ENCODE data around the gene PTGR3. TPM values are rescaled to one million over a fixed set of nuclear protein-coding genes. Genes with fewer than 3 reads are reported as not detected.
A peak's percentile ranks its signal among the peaks of the same experiment; 100 is the strongest.

PTGR3 gene
- total and polyA plus RNA-seq, 2 of the 8 experiments (the other 6 are each of a cell fraction or from before 2014, with no cell fraction given), result 2.0 to 3.6 TPM

DNA sequence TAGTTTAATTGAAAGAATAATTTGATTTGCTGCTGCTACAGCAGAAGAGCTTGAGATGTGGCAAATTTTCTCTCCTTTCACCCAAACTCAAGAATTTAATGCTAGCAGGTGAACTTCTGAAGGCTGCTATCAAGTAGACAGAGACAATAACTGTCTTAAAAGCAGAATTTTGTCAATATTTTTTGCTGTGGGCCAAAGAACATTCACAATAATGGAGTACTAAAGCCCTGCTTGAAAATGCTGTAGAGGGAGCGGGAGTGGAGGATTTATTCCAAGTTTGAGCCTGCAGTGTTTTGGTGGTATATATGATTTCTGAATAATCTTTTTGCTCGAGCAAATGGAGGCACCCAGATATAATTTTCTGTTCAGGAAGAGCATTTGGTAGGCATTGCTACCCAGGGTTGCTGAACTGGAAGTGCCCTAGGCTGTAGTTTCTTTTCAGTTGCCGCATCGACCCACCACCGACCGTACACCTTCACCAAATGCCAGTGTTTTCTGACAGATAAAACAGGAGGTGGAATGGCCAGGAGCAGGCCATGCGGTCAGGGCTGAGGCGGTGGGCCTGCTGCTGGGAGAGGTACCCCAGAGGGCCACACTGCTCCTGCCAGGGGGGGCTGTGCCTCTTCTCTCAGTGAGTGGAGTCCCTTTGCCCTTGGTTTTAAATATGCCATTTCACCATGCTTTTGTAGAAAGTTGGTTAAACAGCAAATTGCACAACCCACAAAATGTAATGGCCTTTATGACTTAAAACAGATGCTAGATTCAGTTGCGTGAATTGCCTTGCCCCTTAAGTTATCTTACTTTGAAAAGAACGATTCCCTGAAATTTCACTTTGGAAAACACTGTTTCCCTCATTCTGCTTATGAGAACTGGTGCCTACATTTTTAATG is 38.0 kb upstream of the PTGR3 start:
- Histone ChIP-seq H3K56ac (replicated peaks; ENCODE audit: insufficient read length, low read depth, low read length) (no peak overlapping the region), H3K36me3 (ENCODE audit: control insufficient read depth in 2 of 4, insufficient read depth in 4 of 4, low read length in 3 of 4) (no peaks in the 10 kb centered on the region)
- TF ChIP-seq SIX5 (IDR thresholded peaks at IDR 0.05; ENCODE audit: low read depth, low read length) (no peak), SP2 (IDR thresholded peaks at IDR 0.05; ENCODE audit: low read length) (no peak)

More for the DNA sequence above, 38.0 kb upstream of the PTGR3 start:
- H2BK20ac ChIP-seq (ENCODE audit: low read length), result no peak overlapping the region
- no peaks in the 10 kb centered on the region; a peak in 1 of 7 replicates for H3K4me1 ChIP-seq (replicated peaks in 1 of 4; ENCODE audit: control insufficient read depth in 3 of 4, insufficient read depth in 4 of 4, low read length in 3 of 4)
- H3K23me2 ChIP-seq (ENCODE audit: low read depth, low read length), result no peaks in the 10 kb centered on the region
- H4K8ac ChIP-seq (ENCODE audit: extremely low read depth, insufficient read depth, low read length), result peak overlapping the region; percentile 11; the same call in 1 of the 2 replicates
- no peaks in the 10 kb centered on the region for H3K27me3 ChIP-seq (replicated peaks in 1 of 4; ENCODE audit: control insufficient read depth in 3 of 4, extremely low read depth in 1 of 4, insufficient read depth in 3 of 4, low read length in 3 of 4)
- no peaks in the 10 kb centered on the region for H4K20me1 ChIP-seq (replicated peaks in 1 of 2; ENCODE audit: control insufficient read depth in 1 of 2, insufficient read depth in 2 of 2, low read length in 2 of 2)
- no peak overlapping the region for H2AFZ ChIP-seq (ENCODE audit: low read length)
- no peak overlapping the region for H3K9ac ChIP-seq (replicated peaks in 1 of 4; ENCODE audit: extremely low read depth in 1 of 4, low read depth in 3 of 4, low read length in 3 of 4)
- H2BK5ac ChIP-seq (ENCODE audit: low read depth, low read length), result no peak overlapping the region
- H2BK15ac ChIP-seq (ENCODE audit: low read length), result no peak overlapping the region
- H3K23ac ChIP-seq (ENCODE audit: insufficient read length), result no peak overlapping the region
- H4K91ac ChIP-seq (replicated peaks; ENCODE audit: insufficient read length, low read length), result no peak overlapping the region
- 97% methylated on average over 10 of the region's 10 CpGs; no CpG with 5 or more reads in 1 of the 2 experiments for WGBS, 2 experiments (ENCODE audit: extremely low coverage in 1 of 2, insufficient coverage in 1 of 2, insufficient read length in 1 of 2, insufficient replicate concordance in 2 of 2, low coverage in 1 of 2, low lambda C conversion rate in 2 of 2, missing lambda C conversion rate in 1 of 2)
- H3K9me3 ChIP-seq (ENCODE audit: insufficient read depth in 2 of 2, low read depth in 1 of 2, low read length in 1 of 2), result no peaks in the 10 kb centered on the region
- H3K79me2 ChIP-seq (ENCODE audit: control insufficient read depth in 1 of 2, insufficient read depth in 2 of 2, low read length in 2 of 2), result no peaks in the 10 kb centered on the region
- H2AK5ac ChIP-seq (ENCODE audit: low read depth, low read length), result no peak overlapping the region
- H3K4me2 ChIP-seq (ENCODE audit: insufficient read depth in 1 of 2, low read depth in 2 of 2, low read length in 2 of 2), result no peak overlapping the region
- no peak overlapping the region for H3K4me3 ChIP-seq (ENCODE audit: extremely low read depth in 1 of 4, insufficient read depth in 2 of 4, low read depth in 3 of 4, low read length in 4 of 4)
- no peak for DNase-seq (ENCODE audit: low read depth in 1 of 2, low spot score in 2 of 2)
- no peak overlapping the region for H3K14ac ChIP-seq (ENCODE audit: insufficient read length)
- no peak overlapping the region for H3K18ac ChIP-seq (ENCODE audit: extremely low read depth, low read length)
- no peak overlapping the region for H2BK12ac ChIP-seq (ENCODE audit: low read depth, low read length)
- POLR2A ChIA-PET (ENCODE audit: partially characterized antibody), result no interaction called here
- H4K5ac ChIP-seq (ENCODE audit: insufficient read length, low read depth, low read length), result no peak overlapping the region
- H3K27ac ChIP-seq (ENCODE audit: low read depth, low read length), result no peak overlapping the region
- no peaks in the 10 kb centered on the region for H3K79me1 ChIP-seq (ENCODE audit: low read depth, low read length)
- CTCF ChIA-PET (ENCODE audit: partially characterized antibody), result interaction anchor here (1.9 kb wide), 1 partner anchor 14 kb away, joined by 4 read pairs; no protein-coding TSS in a partner anchor
- FAIRE-seq, result no peak
- no peak overlapping the region for H3K4ac ChIP-seq (replicated peaks; ENCODE audit: insufficient read length, low read depth, low read length)
- H2BK120ac ChIP-seq (replicated peaks; ENCODE audit: low read depth, low read length), result no peak overlapping the region

Data from H1 (cell line).